ENCODE results near the gene PLEKHA3. TPM values are rescaled to one million over a fixed set of nuclear protein-coding genes. Genes with fewer than 3 reads are reported as not detected.

Gene PLEKHA3
- total and polyA plus RNA-seq, 12 donors = 2.5 to 53.2 (median 39.7) TPM

DNA sequence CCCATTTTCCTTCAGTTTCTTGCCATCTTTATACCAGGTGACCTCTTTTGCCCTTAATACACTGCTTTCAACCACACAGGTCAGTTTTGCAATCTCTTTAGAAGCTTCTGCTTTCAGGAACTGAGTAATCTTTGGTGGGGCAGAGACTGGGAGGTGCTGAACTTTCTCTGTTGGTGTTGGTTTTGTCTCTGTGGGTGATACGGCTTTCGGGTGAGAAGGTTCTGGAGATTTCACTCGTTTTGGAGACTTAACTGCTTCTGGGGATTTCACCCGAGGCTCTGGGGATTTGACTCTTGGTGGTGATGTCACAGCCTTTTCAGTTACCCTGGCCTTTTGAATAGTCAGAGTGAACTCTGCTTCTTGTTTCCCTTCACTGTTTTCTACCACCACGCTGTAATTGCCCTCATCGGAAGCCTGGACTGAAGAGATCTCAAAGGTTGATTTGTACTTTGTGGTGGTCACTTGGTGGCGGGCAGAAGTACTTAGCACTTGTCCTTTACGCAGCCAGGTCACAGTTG, 50.4 kb downstream of the PLEKHA3 start:
- H3K4me3 ChIP-seq = peak overlapping the region in 1 of 10 donors; percentile 22

GRCh38 chr2:178531168-178531567, 50.9 kb downstream of the PLEKHA3 start:
- peak in 3 of 8 donors; percentile 9 to 23 (median 17) for ATAC-seq
- peak overlapping the region in 1 of 10 donors; percentile 79 for H3K27ac ChIP-seq
- H3K4me1 ChIP-seq = peaks cover 0 to 29% (median 0%) of the 10 kb centered on the region in 9 donors
- H3K4me3 ChIP-seq = peak overlapping the region in 1 of 10 donors; percentile 22
- TF ChIP-seq, protein P1, sequence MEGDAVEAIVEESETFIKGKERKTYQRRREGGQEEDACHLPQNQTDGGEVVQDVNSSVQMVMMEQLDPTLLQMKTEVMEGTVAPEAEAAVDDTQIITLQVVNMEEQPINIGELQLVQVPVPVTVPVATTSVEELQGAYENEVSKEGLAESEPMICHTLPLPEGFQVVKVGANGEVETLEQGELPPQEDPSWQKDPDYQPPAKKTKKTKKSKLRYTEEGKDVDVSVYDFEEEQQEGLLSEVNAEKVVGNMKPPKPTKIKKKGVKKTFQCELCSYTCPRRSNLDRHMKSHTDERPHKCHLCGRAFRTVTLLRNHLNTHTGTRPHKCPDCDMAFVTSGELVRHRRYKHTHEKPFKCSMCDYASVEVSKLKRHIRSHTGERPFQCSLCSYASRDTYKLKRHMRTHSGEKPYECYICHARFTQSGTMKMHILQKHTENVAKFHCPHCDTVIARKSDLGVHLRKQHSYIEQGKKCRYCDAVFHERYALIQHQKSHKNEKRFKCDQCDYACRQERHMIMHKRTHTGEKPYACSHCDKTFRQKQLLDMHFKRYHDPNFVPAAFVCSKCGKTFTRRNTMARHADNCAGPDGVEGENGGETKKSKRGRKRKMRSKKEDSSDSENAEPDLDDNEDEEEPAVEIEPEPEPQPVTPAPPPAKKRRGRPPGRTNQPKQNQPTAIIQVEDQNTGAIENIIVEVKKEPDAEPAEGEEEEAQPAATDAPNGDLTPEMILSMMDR (IDR thresholded peaks at IDR 0.05) = no peak
- no peak for DNase-seq
- intact Hi-C loops (cut with DNase I) = no loop called here
- WGBS, 2 donors = 85 to 86% methylated on average over 12 of the region's 12 CpGs
- no peaks in the 10 kb centered on the region for H3K27me3 ChIP-seq
- no peaks in the 10 kb centered on the region for H3K9me3 ChIP-seq
- peaks cover 0 to 100% (median 72%) of the 10 kb centered on the region in 9 donors for H3K36me3 ChIP-seq

More for the DNA sequence above, 50.4 kb downstream of the PLEKHA3 start:
- H3K27me3 ChIP-seq = no peaks in the 10 kb centered on the region
- no peaks in the 10 kb centered on the region for H3K9me3 ChIP-seq
- peak overlapping the region in 3 of 10 donors; percentile 15 to 79 (median 52) for H3K27ac ChIP-seq
- H3K36me3 ChIP-seq = peaks cover 0 to 100% (median 72%) of the 10 kb centered on the region in 9 donors
- ATAC-seq = no peak
- WGBS, 2 donors = 84 to 85% methylated on average over 8 of the region's 8 CpGs
- intact Hi-C loops (cut with DNase I) = no loop called here
- peaks cover 0 to 30% (median 0%) of the 10 kb centered on the region in 9 donors for H3K4me1 ChIP-seq
- TF ChIP-seq, protein P1 (IDR thresholded peaks at IDR 0.05) = no peak
- DNase-seq = no peak

DNA sequence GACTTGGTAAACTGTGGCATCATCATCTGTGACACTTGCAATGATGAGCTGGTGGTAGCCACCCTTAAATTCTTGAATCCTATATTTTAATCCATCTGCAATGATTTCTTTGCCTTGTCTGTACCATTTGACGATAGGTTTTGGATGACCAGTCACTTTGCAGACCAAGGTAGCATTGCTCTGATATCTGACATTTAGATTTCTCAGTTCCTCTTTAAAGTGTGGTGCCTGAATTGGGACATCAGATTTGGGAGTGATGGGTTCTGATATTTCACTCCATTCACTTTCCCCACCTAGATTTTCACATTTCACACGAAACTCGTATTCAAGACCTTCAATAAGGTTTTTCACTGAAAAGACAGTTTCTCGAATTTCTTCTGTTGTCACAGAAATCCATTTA, 55.8 kb downstream of the PLEKHA3 start:
- H3K36me3 ChIP-seq = peaks cover 0 to 100% (median 92%) of the 10 kb centered on the region in 9 donors
- H3K27ac ChIP-seq = no peak overlapping the region
- H3K4me3 ChIP-seq = no peak overlapping the region
- TF ChIP-seq, protein P1 (IDR thresholded peaks at IDR 0.05) = no peak
- no peaks in the 10 kb centered on the region for H3K9me3 ChIP-seq
- ATAC-seq (no peak), DNase-seq (no peak)
- peaks cover 0 to 5% (median 0%) of the 10 kb centered on the region in 9 donors for H3K4me1 ChIP-seq
- H3K27me3 ChIP-seq = no peaks in the 10 kb centered on the region
- 85 to 90% methylated on average over 4 of the region's 4 CpGs for WGBS, 2 donors
- intact Hi-C loops (cut with DNase I) = no loop called here

- H3K27ac ChIP-seq = no peak overlapping the region
- ATAC-seq = no peak
Observed at GRCh38 chr2:178542161-178542560, 61.9 kb downstream of the PLEKHA3 start.

More at GRCh38 chr2:178542161-178542560, 61.9 kb downstream of the PLEKHA3 start:
- H3K9me3 ChIP-seq = no peaks in the 10 kb centered on the region
- DNase-seq = no peak
- H3K4me1 ChIP-seq = peaks cover 0 to 8% (median 0%) of the 10 kb centered on the region in 9 donors
- no peaks in the 10 kb centered on the region for H3K27me3 ChIP-seq
- H3K4me3 ChIP-seq = no peak overlapping the region
- 88 to 89% methylated on average over 12 of the region's 12 CpGs for WGBS, 2 donors
- intact Hi-C loops (cut with DNase I) = no loop called here
- TF ChIP-seq, protein P1 (IDR thresholded peaks at IDR 0.05) = no peak
- H3K36me3 ChIP-seq = peaks cover 0 to 100% (median 92%) of the 10 kb centered on the region in 9 donors
